Left ventricle myocardium superior (tissue), 1 donor: ENCODE results near the gene ZNRF4. TPM values are rescaled to one million over a fixed set of nuclear protein-coding genes. Genes with fewer than 3 reads are reported as not detected.
"Not testable (repeated sequence)": the region's sequence is repeated elsewhere in the genome, so short reads cannot be mapped to it uniquely, and the experiment has no call there.

Experiments used
- ATAC-seq: fragments of 200-7000 bp; cut with Tn5 transposase; one replicate; pipeline ENCODE4 v1.9.1; 2020; ENCODE audit warnings: mild to moderate bottlenecking, moderate library complexity
- DNase-seq: peaks from one replicate; pipeline ENCODE4 v3.0.0-alpha.2; 2020
- intact Hi-C: fragments of 100-400 bp; cut with micrococcal nuclease; formaldehyde crosslinking; loops from one replicate; pipeline ENCODE4 v1.11.0; 2022
- long read RNA-seq: library from polyadenylated mRNA; unstranded; transcript quantifications from one replicate; pipeline ENCODE4 v2.0.0, GENCODE V29; 2021
- total RNA-seq: library from RNA; stranded (reverse); fragmentation: NEBNext Ultra II Directional; extraction: Animal tissue kit (Norgen Biotek cat#: 25700); gene quantifications from one replicate; pipeline ENCODE4 v1.2.1, GENCODE V29; 2021
- donor health status: DM: no; HTN: yes; CAD: no; lungs with severe emphysema.

ZNRF4 gene
- not detected for total RNA-seq
- long read RNA-seq: 0 reads

GRCh38 chr19:5455367-5456129 lies at the start of gene ZNRF4:
TSS of gene ZNRF4 (plus strand) at chr19:5455417. CDS start at chr19:5455492, 75 bp downstream.
- ATAC-seq (no peak), DNase-seq (no peak)

GRCh38 chr19:5406198-5406597 lies 49.0 kb upstream of the ZNRF4 start:
- ATAC-seq, DNase-seq, intact Hi-C loops: not testable (repeated sequence)

More at GRCh38 chr19:5455367-5456129, at the start of gene ZNRF4:
- intact Hi-C loops: no loop called here

DNA sequence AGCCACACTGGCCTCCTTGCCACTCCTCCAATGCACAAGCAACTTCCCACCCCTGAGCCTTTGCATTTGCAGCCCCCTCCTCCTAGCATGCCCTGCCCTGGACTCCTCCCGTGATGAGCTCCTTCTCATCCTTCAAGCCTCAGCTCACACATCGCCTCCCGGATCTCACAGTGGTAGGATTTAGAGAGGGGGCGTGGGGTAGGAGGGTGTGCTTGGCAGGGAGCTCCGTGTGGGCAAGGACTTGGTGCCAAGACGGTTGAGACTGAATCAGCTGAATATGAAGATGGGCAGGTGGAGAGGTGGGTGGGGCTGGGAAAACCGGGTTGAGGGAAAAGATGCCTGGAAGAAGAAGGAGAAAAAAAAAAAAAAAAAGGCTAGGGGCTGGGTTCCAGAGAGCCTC lies 48.4 kb upstream of the ZNRF4 start:
- intact Hi-C loops: no loop called here
- ATAC-seq: no peak
- DNase-seq: no peak

GRCh38 chr19:5407356-5407755 lies 47.9 kb upstream of the ZNRF4 start:
- no peak for ATAC-seq
- intact Hi-C loops: no loop called here
- no peak for DNase-seq

DNA sequence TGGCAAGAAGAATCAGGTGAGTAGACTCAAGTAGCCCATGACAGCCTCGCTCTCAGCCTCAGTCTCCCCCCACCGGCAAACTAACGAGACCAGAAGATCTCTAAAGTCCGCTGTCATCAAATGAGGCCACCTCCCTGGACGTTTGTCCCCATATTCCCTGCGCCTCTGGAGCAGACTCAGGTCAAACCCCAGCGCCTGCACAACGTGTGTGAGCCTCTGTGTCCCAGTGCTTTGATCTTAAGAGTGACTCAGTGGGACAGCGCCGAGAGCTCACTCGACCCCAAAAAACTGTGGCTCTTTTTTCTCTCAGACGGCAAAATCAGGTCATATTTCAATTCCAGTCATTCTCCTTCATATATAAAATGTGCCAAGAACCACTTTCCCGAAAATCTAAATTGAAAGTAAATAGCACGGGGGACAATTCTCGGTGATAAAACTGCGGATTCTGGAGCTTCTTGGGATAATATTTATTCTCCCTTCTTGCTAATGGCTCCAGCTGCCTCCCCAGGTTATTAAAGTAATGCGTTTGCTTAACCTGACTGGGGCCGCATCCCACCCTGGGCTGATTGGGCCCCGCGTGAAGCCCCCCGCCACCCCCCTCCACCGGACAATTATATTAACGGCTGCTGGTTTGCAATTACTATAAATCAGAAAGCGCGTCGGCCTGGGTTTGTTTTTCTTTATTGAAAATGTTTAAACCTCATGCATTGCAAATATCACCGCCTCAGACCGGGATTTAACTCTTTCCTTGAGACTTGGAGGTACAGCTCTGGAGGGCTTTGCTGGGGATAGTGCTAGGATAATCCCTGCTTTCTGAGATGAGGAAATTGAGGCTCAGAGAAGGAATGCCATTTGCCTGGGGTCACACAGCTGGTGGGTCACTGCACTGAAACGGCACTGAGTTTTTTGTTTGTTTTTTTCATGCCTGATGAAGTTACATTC lies 37.5 kb upstream of the ZNRF4 start:
- ATAC-seq (no peak), DNase-seq (no peak)
- intact Hi-C loops: no loop called here

DNA sequence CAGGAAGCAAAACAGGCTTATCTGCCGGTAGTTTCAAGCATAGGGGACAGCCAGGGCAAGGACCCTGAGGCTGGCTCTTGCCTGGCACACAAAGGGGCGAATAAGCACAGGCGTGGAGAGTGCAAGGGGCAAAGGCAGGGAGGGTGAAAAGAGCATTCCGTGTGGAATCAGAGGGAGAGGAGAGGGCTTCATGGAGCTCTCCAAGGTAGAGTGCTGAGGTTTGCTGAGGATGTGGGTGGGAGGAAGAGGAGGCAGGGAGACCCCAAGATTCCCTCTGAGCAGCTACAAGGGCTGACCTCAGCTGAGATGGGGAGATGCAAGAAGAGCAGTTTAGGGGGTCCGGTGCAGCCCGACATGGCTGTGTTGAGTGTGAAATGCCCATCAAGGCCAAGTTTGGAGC lies 36.5 kb upstream of the ZNRF4 start:
- DNase-seq (no peak), ATAC-seq (no peak)
- intact Hi-C loops: no loop called here

DNA sequence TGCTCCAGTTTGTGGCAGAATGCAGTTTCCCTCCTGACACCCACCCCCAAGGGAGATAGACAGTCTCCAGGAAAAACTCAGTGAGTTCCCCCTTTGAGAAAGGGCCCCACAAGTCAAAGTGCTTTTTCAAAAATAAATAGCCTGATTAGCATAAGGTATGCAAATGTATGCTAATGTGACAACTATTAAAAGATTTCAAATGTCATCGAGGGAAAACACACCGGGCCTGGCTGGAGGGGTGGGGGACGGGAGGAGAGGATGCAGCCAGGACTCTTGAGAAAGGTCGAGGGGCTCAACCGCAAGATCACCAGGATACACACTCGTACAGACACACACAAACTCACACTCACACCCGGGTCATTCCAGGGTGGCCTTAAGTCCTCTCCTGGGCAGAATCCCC lies 34.3 kb upstream of the ZNRF4 start:
- DNase-seq (no peak), ATAC-seq (no peak)
- intact Hi-C loops: no loop called here

DNA sequence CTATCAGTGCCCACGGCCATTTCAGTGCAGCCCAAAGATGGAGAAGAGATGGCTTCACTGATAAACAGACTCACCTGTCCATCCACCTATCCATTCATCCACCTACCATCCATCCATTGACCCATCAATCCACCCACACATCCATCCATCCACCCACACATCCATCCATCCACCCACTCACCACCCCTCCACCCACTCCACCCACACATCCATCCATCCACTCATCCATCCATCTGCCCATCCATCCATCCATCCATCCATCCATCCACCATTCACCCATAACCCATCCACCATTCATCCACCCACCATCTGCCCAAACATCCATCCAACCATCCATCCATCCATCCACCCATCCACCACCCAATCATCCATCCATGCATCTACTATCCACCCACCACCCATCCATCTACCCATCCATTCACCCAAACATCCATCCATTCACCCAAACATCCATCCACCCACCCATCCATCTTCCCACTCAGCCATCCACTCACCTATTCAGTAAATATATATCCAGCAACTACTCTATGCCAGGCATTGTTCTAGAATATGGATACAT lies 31.6 kb upstream of the ZNRF4 start:
- intact Hi-C loops: no loop called here
- ATAC-seq: no peak
- DNase-seq: no peak

DNA sequence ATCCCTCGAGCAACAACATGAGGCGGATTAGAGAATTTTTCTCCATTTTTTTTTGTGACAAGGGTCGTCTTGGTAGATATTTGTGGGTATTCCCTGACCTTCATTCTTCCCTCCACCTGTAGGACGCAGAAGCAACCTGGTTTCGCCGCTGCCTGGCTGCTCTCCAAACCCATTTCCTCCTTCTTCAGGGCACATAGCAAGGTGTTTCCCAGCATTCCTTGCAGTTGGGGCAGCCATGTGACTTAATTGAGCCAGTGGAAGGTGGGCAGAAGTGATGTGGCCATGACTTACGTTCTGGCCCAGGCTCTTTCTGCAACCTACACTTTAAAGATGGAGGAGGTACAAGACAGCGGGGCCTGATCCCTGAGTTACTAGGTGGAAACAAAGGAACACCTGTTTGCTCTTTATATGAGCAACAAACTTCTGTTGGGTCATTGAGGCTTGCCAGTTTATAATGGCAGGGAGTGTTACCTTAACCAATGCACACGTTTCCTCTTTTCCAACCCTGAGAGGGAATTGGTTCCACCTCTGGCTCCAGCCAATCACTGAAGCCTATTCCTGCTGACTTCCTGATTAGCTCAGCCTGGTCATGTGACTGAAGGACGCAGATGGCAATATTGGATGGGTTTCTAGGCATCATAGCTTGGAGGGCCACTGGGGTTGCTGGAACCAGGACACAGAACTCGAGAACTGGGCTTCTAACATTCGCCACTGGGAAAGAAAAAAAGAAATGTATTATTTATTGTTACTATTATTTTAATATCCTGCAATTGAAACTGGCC lies 30.8 kb upstream of the ZNRF4 start:
- DNase-seq: no peak
- ATAC-seq: no peak
- intact Hi-C loops: no loop called here

DNA sequence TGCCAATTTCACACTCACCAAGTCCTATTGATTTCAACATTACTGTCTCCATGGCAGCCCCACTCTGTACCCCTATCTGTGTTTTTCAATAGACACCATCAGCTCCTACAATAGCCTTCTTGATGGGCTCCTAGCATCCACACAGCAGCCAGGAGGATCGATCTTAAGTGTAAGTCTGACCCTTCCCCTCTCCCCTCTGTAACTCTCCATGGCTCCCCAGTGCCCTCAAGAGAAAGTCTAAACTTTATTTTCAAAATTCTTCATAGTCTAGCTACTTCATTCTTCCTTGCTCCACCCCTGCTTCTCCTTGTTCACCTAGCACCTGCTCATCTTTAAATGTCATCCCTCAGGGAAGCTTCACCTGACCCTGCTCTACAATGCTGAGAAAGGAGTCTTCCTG lies 30.0 kb upstream of the ZNRF4 start:
- ATAC-seq (no peak), DNase-seq (no peak)
- intact Hi-C loops: no loop called here

GRCh38 chr19:5430237-5430636 lies 25.0 kb upstream of the ZNRF4 start:
- DNase-seq (no peak), ATAC-seq (no peak)
- intact Hi-C loops: no loop called here

DNA sequence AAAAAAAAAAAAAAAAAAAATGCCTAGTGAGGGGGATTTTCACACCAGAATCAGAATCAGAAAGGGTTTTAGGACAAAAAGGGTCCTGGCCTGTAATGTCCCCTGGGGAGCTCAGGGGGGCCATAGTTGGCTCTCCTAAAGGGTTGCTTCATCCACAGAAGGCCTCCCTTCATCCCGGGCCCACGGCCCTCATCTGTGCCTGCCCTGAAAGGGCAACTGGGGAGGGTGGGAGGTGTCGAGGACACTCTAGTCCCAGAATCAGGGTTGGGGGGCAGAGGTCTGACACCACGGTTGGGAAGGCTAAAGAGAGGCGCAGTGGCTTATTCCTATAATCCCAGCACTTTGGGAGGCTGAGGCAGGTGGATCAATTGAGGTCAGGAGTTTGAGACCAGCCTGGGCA lies 22.5 kb upstream of the ZNRF4 start:
- ATAC-seq (no peak), DNase-seq (no peak)
- intact Hi-C loops: no loop called here

DNA sequence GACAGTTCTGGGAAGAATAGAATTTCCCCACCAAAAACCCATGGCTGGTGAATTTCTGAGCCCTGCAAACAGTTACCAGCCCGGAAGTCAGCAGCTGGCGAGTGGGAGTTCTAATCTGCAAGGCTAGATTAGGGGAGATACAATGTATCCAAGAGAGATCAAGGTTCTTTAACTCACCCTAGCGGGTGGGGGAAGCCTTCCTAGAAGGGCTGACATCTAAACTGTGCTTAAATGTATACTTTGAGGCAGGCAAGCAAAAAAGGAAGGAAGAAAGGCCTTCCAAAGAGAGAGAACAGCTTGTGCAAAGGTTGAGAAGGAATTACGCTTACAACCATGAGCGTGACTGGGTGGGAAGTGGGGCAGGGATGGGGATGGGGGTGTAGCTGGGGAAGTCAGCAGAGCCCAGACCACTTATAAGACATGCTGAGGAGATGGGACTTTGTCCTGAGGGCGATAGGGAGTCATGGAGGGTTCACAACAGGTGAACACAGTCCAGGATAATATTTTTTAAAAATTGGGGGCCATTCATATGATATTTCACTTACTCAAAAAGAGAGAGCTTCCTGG lies 20.8 kb upstream of the ZNRF4 start:
- DNase-seq (no peak), ATAC-seq (no peak)
- intact Hi-C loops: no loop called here

DNA sequence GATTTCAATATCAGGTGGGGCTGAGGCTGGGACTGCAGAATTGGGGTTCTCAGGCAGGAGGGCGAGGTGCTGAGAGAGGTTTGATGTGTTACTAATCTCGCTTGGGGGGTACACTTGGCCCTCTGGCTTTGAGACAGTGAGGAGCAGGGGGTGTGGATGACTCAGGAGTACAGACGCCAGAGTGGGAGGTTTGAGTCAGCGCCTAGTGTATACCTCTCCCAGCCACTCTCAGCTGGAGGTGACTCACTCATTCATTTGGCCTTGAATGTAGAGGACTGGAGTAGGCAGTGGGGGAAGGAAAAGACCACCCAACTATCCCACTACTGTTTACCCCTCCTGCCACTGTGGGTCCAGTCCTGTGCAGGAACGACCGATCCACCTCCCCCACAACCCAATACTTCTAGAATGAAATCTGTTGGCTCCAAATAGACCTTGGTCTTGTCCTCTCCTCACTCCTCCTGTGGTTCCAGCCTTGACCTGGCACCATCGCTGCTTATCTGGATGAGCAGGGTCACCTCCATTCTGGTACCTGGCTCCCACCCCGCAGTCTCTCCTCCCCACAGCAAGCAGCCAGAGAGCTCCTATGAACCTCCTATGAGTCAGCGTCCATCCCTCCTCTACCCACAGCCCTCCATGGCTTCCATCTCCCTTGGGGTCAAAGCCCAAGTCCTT lies 20.1 kb upstream of the ZNRF4 start:
- ATAC-seq: no peak
- intact Hi-C loops: no loop called here
- no peak for DNase-seq

DNA sequence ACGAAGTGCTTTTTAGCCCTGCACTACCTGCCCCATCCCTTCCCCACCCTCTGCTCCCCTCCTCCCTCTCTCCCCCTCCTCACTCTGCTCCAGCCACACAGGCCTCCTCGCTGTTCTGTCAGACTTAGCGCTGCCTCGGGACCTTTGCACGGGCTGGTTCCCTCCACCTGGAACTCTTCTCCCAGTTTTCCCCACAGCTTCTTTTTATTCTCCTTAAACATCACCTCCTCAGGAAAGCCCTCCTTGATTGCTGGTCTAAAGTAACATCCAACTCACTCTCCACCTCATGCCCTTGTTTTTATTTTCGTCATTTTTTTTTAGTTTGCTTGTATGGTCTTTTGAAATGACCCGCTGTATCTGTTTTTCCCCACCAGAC lies 19.6 kb upstream of the ZNRF4 start:
- intact Hi-C loops: no loop called here

GRCh38 chr19:5436106-5436947 lies 18.9 kb upstream of the ZNRF4 start:
- intact Hi-C loops: no loop called here
- ATAC-seq: no peak
- no peak for DNase-seq

More for the DNA sequence above, 19.6 kb upstream of the ZNRF4 start:
- no peak for ATAC-seq
- no peak for DNase-seq

GRCh38 chr19:5436948-5437306 lies 18.3 kb upstream of the ZNRF4 start:
- DNase-seq (no peak), ATAC-seq (no peak)
- intact Hi-C loops: no loop called here

DNA sequence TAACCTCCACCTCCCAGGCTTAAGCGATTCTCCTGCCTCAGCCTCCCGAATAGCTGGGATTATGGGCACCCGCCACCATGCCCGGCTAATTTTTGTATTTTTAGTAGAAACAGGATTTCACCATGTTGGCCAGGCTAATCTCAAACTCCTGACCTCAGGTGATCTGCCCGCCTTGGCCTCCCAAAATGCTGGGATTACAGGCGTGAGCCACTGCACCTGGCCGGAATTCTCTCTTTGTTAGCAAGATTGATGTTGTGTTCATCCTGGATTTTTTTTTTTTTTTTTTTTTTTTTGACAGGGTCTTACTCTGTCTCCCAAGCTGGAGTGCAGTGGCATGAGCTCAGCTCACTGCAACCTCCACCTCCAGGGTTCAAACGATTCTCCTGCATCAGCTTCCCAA lies 16.5 kb upstream of the ZNRF4 start:
- DNase-seq, intact Hi-C loops, ATAC-seq: not testable (repeated sequence)
